Panc1 (cell line): ENCODE measurements around the gene UBL4B. TPM values are rescaled to one million over a fixed set of nuclear protein-coding genes. Genes with fewer than 3 reads are reported as not detected.

ENCODE experiments used
- ATAC-seq: fragments of 200-7000 bp; cut with Tn5 transposase; 2 replicates; pipeline ENCODE4 v1.9.1; 2020; ENCODE audit warnings: mild to moderate bottlenecking, moderate library complexity
- BruUV-seq: library from RNA; stranded (reverse); fragments of 400-500 nt; replicated peaks from 2 replicates; lab custom pipeline; 2021; lab: Mats Ljungman, UMichigan
- CTCF ChIA-PET: fragments of 300-600 bp; sonication (Branson Sonifier 250); formaldehyde crosslinking; loops from one replicate; lab custom pipeline; 2022; ENCODE audit warnings: antibody characterized with exemption; lab: Charles Lee
- POLR2A ChIA-PET: fragments of 300-600 bp; sonication (Branson Sonifier 250); formaldehyde crosslinking; loops from one replicate; lab custom pipeline; 2022; ENCODE audit warnings: antibody characterized with exemption; lab: Charles Lee
- DNase-seq: peaks from one replicate; pipeline ENCODE4 v3.0.0-alpha.2; 2010; ENCODE audit warnings: low read depth, low spot score
- H3K27ac ChIP-seq: 2 replicates; pipeline ENCODE4 v1.5.1; 2011; ENCODE audit warnings: mild to moderate bottlenecking, low read length, inconsistent platforms
- H3K27me3 ChIP-seq: fragments of 200-500 bp; sonication (Bioruptor generic); 2 replicates; pipeline ENCODE4 v1.6.0; 2014; ENCODE audit warnings: low read length, inconsistent platforms; ENCODE audit not compliant: control insufficient read depth, insufficient read depth
- H3K36me3 ChIP-seq: fragments of 200-500 bp; sonication (Bioruptor generic); 2 replicates; pipeline ENCODE4 v1.5.1; 2014; ENCODE audit warnings: inconsistent platforms, mild to moderate bottlenecking, low read length, moderate library complexity; ENCODE audit not compliant: control insufficient read depth, insufficient read depth
- H3K4me1 ChIP-seq: 2 replicates; pipeline ENCODE4 v1.5.1; 2011; ENCODE audit warnings: inconsistent platforms, mild to moderate bottlenecking, low read length, moderate library complexity; ENCODE audit not compliant: control insufficient read depth, insufficient read depth
- H3K4me3 ChIP-seq, 2 experiments: 2 replicates each; pipeline ENCODE4 v1.5.1; 2011 to 2012; ENCODE audit warnings: low read depth in 2 of 2, low read length in 2 of 2, mild to moderate bottlenecking in 2 of 2, inconsistent platforms in 1 of 2, moderate library complexity in 1 of 2
- H3K9me3 ChIP-seq: fragments of 200-500 bp; sonication (Bioruptor generic); 2 replicates; pipeline ENCODE4 v1.5.1; 2014; ENCODE audit warnings: low read depth, mild to moderate bottlenecking, inconsistent platforms, low read length, moderate library complexity; ENCODE audit not compliant: control insufficient read depth, insufficient read depth
- POLR2AphosphoS5 ChIP-seq: IDR thresholded peaks from 2 replicates; pipeline ENCODE4 v1.6.1; 2012; ENCODE audit warnings: mild to moderate bottlenecking, low read depth, low read length, moderate library complexity
- SIN3A ChIP-seq: IDR thresholded peaks from 2 replicates; pipeline ENCODE4 v1.6.1; 2012; ENCODE audit warnings: low read depth, mild to moderate bottlenecking, low read length, moderate library complexity, borderline replicate concordance; ENCODE audit not compliant: insufficient read depth
- TCF7L2 ChIP-seq: IDR thresholded peaks from 2 replicates; pipeline ENCODE4 v1.6.1; 2011; ENCODE audit warnings: mild to moderate bottlenecking, low read depth, low read length, inconsistent platforms
- in situ Hi-C: cut with HindIII; loops from 2 replicates; pipeline ENCODE4 v1.10.0; 2016; ENCODE audit warnings: low sequenced_read_pairs, low pct_unique_long_range_greater_than_20kb
- intact Hi-C: fragments of 100-400 bp; cut with micrococcal nuclease; formaldehyde crosslinking; loops from one replicate; pipeline ENCODE4 v1.10.0; 2022; ENCODE audit not compliant: unreplicated experiment
- total RNA-seq: library from RNA; stranded (reverse); gene quantifications from one replicate; pipeline ENCODE4 v1.2.1, GENCODE V29; 2021; ENCODE audit not compliant: unreplicated experiment
- TF ChIP-seq, protein P1 (sequence below): fragments of 450-650 bp; IDR thresholded peaks from 2 replicates; pipeline ENCODE4 v1.5.1; 2017; ENCODE audit warnings: mild to moderate bottlenecking
- TF ChIP-seq, protein P2 (sequence below), 2 experiments: IDR thresholded peaks; 2 replicates each; pipeline ENCODE4 v1.6.1; 2011 to 2012; ENCODE audit warnings: low read depth in 2 of 2, control low read depth in 1 of 2, low read length in 1 of 2, mild to moderate bottlenecking in 1 of 2, moderate library complexity in 1 of 2; ENCODE audit not compliant: insufficient read depth in 1 of 2

UBL4B gene
- total RNA-seq, 1 experiment from 2014 or later = not detected

DNA sequence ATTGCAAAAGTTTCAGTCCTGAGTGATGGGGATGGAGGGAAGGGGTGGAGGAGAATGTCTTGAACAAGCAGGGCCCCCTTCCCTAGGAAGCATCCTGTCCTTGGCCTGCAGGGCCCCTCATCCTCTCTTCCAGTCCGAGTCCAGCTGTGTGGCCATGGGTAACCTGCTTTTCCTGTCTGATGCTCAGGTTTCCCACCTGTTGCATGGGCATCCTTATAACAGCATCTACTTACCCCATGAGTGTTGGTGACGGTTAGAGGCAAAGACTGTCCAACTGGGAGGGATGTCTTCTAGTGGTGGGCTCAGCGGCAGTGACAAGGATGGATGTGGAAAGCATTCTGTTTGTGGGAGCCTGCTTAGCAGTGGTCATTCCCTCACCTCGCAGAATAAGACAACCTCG is 1.9 kb downstream of the UBL4B start:
- H3K27ac ChIP-seq = no peak overlapping the region
- H3K36me3 ChIP-seq = no peaks in the 10 kb centered on the region
- BruUV-seq = no TSS peak
- TF ChIP-seq, protein P1, sequence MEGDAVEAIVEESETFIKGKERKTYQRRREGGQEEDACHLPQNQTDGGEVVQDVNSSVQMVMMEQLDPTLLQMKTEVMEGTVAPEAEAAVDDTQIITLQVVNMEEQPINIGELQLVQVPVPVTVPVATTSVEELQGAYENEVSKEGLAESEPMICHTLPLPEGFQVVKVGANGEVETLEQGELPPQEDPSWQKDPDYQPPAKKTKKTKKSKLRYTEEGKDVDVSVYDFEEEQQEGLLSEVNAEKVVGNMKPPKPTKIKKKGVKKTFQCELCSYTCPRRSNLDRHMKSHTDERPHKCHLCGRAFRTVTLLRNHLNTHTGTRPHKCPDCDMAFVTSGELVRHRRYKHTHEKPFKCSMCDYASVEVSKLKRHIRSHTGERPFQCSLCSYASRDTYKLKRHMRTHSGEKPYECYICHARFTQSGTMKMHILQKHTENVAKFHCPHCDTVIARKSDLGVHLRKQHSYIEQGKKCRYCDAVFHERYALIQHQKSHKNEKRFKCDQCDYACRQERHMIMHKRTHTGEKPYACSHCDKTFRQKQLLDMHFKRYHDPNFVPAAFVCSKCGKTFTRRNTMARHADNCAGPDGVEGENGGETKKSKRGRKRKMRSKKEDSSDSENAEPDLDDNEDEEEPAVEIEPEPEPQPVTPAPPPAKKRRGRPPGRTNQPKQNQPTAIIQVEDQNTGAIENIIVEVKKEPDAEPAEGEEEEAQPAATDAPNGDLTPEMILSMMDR = no peak
- TF ChIP-seq SIN3A (no peak), TCF7L2 (no peak), POLR2AphosphoS5 (no peak)
- TF ChIP-seq, protein P2, sequence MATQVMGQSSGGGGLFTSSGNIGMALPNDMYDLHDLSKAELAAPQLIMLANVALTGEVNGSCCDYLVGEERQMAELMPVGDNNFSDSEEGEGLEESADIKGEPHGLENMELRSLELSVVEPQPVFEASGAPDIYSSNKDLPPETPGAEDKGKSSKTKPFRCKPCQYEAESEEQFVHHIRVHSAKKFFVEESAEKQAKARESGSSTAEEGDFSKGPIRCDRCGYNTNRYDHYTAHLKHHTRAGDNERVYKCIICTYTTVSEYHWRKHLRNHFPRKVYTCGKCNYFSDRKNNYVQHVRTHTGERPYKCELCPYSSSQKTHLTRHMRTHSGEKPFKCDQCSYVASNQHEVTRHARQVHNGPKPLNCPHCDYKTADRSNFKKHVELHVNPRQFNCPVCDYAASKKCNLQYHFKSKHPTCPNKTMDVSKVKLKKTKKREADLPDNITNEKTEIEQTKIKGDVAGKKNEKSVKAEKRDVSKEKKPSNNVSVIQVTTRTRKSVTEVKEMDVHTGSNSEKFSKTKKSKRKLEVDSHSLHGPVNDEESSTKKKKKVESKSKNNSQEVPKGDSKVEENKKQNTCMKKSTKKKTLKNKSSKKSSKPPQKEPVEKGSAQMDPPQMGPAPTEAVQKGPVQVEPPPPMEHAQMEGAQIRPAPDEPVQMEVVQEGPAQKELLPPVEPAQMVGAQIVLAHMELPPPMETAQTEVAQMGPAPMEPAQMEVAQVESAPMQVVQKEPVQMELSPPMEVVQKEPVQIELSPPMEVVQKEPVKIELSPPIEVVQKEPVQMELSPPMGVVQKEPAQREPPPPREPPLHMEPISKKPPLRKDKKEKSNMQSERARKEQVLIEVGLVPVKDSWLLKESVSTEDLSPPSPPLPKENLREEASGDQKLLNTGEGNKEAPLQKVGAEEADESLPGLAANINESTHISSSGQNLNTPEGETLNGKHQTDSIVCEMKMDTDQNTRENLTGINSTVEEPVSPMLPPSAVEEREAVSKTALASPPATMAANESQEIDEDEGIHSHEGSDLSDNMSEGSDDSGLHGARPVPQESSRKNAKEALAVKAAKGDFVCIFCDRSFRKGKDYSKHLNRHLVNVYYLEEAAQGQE (IDR thresholded peaks at IDR 0.05; ENCODE audit: insufficient read depth in 1 of 2, low read depth in 2 of 2, low read length in 1 of 2) = no peak
- ATAC-seq = no peak
- DNase-seq = no peak
- intact Hi-C loops (no loop called here), in situ Hi-C loops (no loop called here)
- H3K4me3 ChIP-seq = no peak overlapping the region
- CTCF ChIA-PET = no interaction called here
- H3K27me3 ChIP-seq = no peaks in the 10 kb centered on the region; the same call in 1 of the 2 replicates
- H3K9me3 ChIP-seq = no peaks in the 10 kb centered on the region
- no peaks in the 10 kb centered on the region for H3K4me1 ChIP-seq
- POLR2A ChIA-PET = no interaction called here

DNA sequence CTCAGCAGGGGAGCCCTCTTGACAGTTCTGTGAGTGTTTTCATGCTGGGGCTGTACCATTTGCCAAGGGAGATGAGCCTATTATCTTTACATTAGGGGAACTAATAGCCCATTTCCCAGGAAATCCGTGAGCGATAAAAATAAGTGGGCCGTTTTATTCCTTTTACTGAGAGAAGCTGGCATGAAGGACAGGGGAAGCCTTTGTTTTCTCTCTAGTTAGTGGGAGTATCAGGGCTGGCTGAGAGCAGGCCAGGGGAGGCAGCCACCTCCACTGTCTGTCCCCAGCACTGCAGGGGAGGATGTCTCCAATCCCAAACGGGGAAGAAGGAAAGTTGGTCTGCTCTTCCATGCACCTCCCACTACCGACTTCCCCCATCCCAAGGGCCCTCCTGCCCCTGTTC is 2.5 kb downstream of the UBL4B start:
- Histone ChIP-seq H3K27ac (no peak overlapping the region), H3K36me3 (no peaks in the 10 kb centered on the region), H3K27me3 (no peaks in the 10 kb centered on the region), H3K9me3 (no peaks in the 10 kb centered on the region), H3K4me3 (no peak overlapping the region), H3K4me1 (no peaks in the 10 kb centered on the region)
- no TSS peak for BruUV-seq
- POLR2A ChIA-PET = no interaction called here
- ATAC-seq = no peak
- TF ChIP-seq POLR2AphosphoS5 (no peak), TCF7L2 (no peak), SIN3A (no peak)
- TF ChIP-seq, protein P2 (IDR thresholded peaks at IDR 0.05; ENCODE audit: insufficient read depth in 1 of 2, low read depth in 2 of 2, low read length in 1 of 2) = no peak
- TF ChIP-seq, protein P1 = no peak
- DNase-seq = no peak
- in situ Hi-C loops (no loop called here), intact Hi-C loops (no loop called here)
- CTCF ChIA-PET = no interaction called here
